ENCODE results near the gene ADCY9. TPM values are rescaled to one million over a fixed set of nuclear protein-coding genes. Genes with fewer than 3 reads are reported as not detected.

Gene ADCY9
- total RNA-seq, 1 donor from 2014 or later, result 1.3 TPM

DNA sequence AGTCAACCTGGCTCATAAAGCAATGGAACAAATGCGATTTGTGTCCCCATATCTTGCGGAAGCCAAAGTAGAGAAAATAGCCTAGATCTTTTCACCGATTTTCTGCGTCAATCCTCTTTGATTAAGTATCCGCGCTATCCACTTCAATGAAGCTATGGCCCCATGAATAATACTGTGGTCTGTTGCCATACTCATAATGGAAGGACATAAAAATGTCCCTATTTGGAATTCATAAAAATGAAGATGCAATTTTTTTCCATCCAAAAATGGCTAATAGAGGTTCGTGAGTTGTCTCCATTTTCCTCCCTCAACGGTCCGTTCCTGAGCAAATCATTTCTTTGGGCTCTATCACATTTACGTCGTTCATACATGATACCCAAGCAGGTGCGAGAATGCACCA, 25.4 kb upstream of the ADCY9 start:
- CTCF ChIA-PET, result no interaction called here
- DNase-seq (no peak), ATAC-seq (ENCODE audit: low read depth) (no peak)
- TF ChIP-seq, protein P1, sequence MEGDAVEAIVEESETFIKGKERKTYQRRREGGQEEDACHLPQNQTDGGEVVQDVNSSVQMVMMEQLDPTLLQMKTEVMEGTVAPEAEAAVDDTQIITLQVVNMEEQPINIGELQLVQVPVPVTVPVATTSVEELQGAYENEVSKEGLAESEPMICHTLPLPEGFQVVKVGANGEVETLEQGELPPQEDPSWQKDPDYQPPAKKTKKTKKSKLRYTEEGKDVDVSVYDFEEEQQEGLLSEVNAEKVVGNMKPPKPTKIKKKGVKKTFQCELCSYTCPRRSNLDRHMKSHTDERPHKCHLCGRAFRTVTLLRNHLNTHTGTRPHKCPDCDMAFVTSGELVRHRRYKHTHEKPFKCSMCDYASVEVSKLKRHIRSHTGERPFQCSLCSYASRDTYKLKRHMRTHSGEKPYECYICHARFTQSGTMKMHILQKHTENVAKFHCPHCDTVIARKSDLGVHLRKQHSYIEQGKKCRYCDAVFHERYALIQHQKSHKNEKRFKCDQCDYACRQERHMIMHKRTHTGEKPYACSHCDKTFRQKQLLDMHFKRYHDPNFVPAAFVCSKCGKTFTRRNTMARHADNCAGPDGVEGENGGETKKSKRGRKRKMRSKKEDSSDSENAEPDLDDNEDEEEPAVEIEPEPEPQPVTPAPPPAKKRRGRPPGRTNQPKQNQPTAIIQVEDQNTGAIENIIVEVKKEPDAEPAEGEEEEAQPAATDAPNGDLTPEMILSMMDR (IDR thresholded peaks at IDR 0.05), result no peak
- H3K27me3 Mint-ChIP-seq, result no peaks in the 10 kb centered on the region
- H3K36me3 Mint-ChIP-seq (ENCODE audit: low read depth), result no peaks in the 10 kb centered on the region
- intact Hi-C loops (cut with micrococcal nuclease), result no loop called here
- POLR2A ChIA-PET, result no interaction called here
- H3K4me3 Mint-ChIP-seq, result no peak overlapping the region
- H3K27ac Mint-ChIP-seq, result no peak overlapping the region
- H3K4me1 Mint-ChIP-seq, result peaks cover 4% of the 10 kb centered on the region
- H3K9me3 Mint-ChIP-seq, result no peaks in the 10 kb centered on the region

DNA sequence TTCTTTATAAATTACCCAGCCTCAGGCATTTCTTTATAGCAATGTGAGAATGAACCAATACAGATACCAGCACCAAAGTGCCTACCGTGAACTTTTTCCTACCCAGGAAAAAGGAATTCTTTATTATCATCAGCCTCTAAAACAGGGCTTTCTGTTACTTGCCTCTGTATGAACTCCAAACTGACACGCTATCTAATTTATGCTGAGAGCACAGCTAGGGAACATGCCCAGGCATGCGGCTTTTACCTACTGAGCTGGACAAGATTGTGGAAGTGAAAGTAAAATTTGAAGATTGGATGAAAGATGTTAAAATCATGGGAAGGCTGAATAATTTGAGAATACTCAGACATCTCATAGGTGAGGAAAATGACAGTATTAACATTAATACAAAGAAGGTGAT, 24.4 kb upstream of the ADCY9 start:
- H3K27ac Mint-ChIP-seq, result no peak overlapping the region
- ChIA-PET CTCF (no interaction called here), POLR2A (no interaction called here)
- H3K27me3 Mint-ChIP-seq, result peaks cover 3% of the 10 kb centered on the region
- TF ChIP-seq, protein P1 (IDR thresholded peaks at IDR 0.05), result no peak
- no peaks in the 10 kb centered on the region for H3K9me3 Mint-ChIP-seq
- H3K36me3 Mint-ChIP-seq (ENCODE audit: low read depth), result no peaks in the 10 kb centered on the region
- no peak for ATAC-seq (ENCODE audit: low read depth)
- no peak overlapping the region for H3K4me3 Mint-ChIP-seq
- DNase-seq, result no peak
- H3K4me1 Mint-ChIP-seq, result peaks cover 4% of the 10 kb centered on the region
- intact Hi-C loops (cut with micrococcal nuclease), result no loop called here

- CTCF ChIA-PET, result no interaction called here
- Mint-ChIP-seq H3K9me3 (no peaks in the 10 kb centered on the region), H3K27ac (no peak overlapping the region), H3K36me3 (ENCODE audit: low read depth) (no peaks in the 10 kb centered on the region), H3K27me3 (peaks cover 6% of the 10 kb centered on the region), H3K4me3 (no peak overlapping the region), H3K4me1 (peaks cover 4% of the 10 kb centered on the region)
- POLR2A ChIA-PET, result no interaction called here
- ATAC-seq (ENCODE audit: low read depth) (no peak), DNase-seq (no peak)
- intact Hi-C loops (cut with micrococcal nuclease), result no loop called here
- TF ChIP-seq, protein P1 (IDR thresholded peaks at IDR 0.05), result no peak
Observed at GRCh38 chr16:4139968-4140367, 23.7 kb upstream of the ADCY9 start.

GRCh38 chr16:4138713-4139112, 22.5 kb upstream of the ADCY9 start:
- peaks cover 4% of the 10 kb centered on the region for H3K4me1 Mint-ChIP-seq
- ATAC-seq (ENCODE audit: low read depth) (no peak), DNase-seq (no peak)
- ChIA-PET POLR2A (no interaction called here), CTCF (no interaction called here)
- peaks cover 6% of the 10 kb centered on the region for H3K27me3 Mint-ChIP-seq
- no peaks in the 10 kb centered on the region for H3K9me3 Mint-ChIP-seq
- no peaks in the 10 kb centered on the region for H3K36me3 Mint-ChIP-seq (ENCODE audit: low read depth)
- TF ChIP-seq, protein P1 (IDR thresholded peaks at IDR 0.05), result no peak
- H3K27ac Mint-ChIP-seq, result no peak overlapping the region
- no peak overlapping the region for H3K4me3 Mint-ChIP-seq
- intact Hi-C loops (cut with micrococcal nuclease), result no loop called here

DNA sequence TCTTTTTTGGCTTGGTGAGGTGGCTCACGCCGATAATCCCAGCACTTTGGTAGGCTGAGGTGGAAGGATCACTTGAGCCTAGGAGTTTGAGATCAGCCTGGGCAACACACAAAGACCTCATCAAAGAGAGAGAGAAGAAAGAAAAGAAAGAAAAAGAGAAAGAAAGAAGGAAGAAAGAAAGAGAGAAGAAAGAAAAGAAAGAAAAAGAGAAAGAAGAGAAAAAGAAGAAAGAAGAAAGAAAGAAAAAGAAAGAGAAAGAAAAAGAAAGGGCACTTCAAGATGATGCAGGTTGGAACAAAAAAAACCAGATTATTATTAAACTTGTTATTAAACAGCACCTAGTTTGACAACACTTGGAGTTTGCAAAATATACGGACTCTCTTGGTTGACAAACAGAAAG, 21.2 kb upstream of the ADCY9 start:
- Mint-ChIP-seq H3K27me3 (peaks cover 6% of the 10 kb centered on the region), H3K27ac (no peak overlapping the region), H3K4me3 (no peak overlapping the region)

More for the DNA sequence above, 21.2 kb upstream of the ADCY9 start:
- intact Hi-C loops (cut with micrococcal nuclease), result no loop called here
- TF ChIP-seq, protein P1 (IDR thresholded peaks at IDR 0.05), result no peak
- ChIA-PET CTCF (no interaction called here), POLR2A (no interaction called here)
- H3K36me3 Mint-ChIP-seq (ENCODE audit: low read depth), result no peaks in the 10 kb centered on the region
- H3K9me3 Mint-ChIP-seq, result no peaks in the 10 kb centered on the region
- peaks cover 3% of the 10 kb centered on the region for H3K4me1 Mint-ChIP-seq
- ATAC-seq (ENCODE audit: low read depth), result no peak
- no peak for DNase-seq

Measured in activated B cell treated with CpG ODN at 0.5 μM for 24 hours (primary cell).